ENCODE measurements around the gene SP9.

DNA sequence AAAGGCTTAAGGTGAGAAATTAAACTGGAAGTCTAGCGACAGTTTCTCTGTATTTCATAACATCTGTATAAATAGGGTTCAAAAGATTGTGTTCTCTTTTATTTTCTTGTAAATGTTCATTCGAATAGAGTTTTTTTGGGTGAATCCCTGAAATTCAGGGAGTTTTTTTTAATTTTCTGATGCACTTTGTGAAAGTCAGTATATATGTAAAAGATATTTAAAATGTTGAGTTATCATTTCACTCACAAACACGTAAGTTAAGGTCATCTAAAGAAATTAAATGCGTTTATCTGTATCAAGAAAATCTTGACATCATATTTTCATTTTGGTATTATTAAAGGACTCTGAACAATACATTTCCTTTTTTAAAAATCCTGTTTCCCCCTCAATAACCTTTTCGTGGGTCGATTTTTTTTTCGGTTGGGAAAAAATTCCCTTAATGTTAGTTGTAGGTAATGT lies 3.4 kb downstream of the SP9 start:
- no peak for TF ChIP-seq CTCF (IDR thresholded peaks at IDR 0.05)
- no peak for TF ChIP-seq POLR2A (IDR thresholded peaks at IDR 0.05)
